Astrocyte (in vitro differentiated cells and primary cell): ENCODE results near the gene TRIM41.

Source experiments
- CTCF ChIP-seq: IDR thresholded peaks from 2 replicates; pipeline ENCODE4 v1.5.1; 2011; ENCODE audit warnings: low read depth, mild to moderate bottlenecking, inconsistent platforms, low read length, moderate library complexity; ENCODE audit not compliant: insufficient read depth
- EZH2 ChIP-seq: IDR thresholded peaks from 2 replicates; pipeline ENCODE4 v1.6.1; 2012; ENCODE audit warnings: mild to moderate bottlenecking, low read length, inconsistent platforms; ENCODE audit not compliant: insufficient read depth

- TF ChIP-seq CTCF (no peak), EZH2 (no peak)
Measured at GRCh38 chr5:181197326-181197951, 25.6 kb upstream of the TRIM41 start.
